AG10803 (cell line): ENCODE measurements around the gene SLC35G2.
A peak's percentile ranks its signal among the peaks of the same experiment; 100 is the strongest.

ENCODE experiments used
- DNase-seq: peaks from one replicate; pipeline ENCODE4 v3.0.0; 2010; ENCODE audit warnings: low read depth
- H3K4me3 ChIP-seq: 2 replicates; pipeline ENCODE4 v1.5.1; 2011; ENCODE audit warnings: mild to moderate bottlenecking, low read length, control low read depth
- CTCF ChIP-seq: conservative IDR thresholded peaks from 2 replicates; pipeline ENCODE4 v1.5.1; 2011; ENCODE audit warnings: mild to moderate bottlenecking, low read length, control low read depth, inconsistent platforms

The SLC35G2 gene

GRCh38 chr3:136842294-136842693 lies 23.4 kb downstream of the SLC35G2 start:
- no peak overlapping the region for H3K4me3 ChIP-seq
- no peak for TF ChIP-seq CTCF
- no peak for DNase-seq

- DNase-seq, result no peak
- no peak for TF ChIP-seq CTCF
- H3K4me3 ChIP-seq, result no peak overlapping the region
Measured at GRCh38 chr3:136844724-136845123, 25.8 kb downstream of the SLC35G2 start.

GRCh38 chr3:136852180-136852579 lies 33.3 kb downstream of the SLC35G2 start:
- no peak for DNase-seq
- H3K4me3 ChIP-seq, result no peak overlapping the region
- no peak for TF ChIP-seq CTCF

- no peak overlapping the region for H3K4me3 ChIP-seq
- DNase-seq, result no peak
- TF ChIP-seq CTCF, result no peak
Measured at GRCh38 chr3:136856665-136857064, 37.7 kb downstream of the SLC35G2 start.

GRCh38 chr3:136858381-136858780 lies 39.5 kb downstream of the SLC35G2 start:
- no peak for TF ChIP-seq CTCF
- no peak overlapping the region for H3K4me3 ChIP-seq
- DNase-seq, result no peak

GRCh38 chr3:136860541-136860940 lies 41.6 kb downstream of the SLC35G2 start:
- H3K4me3 ChIP-seq, result peak overlapping the region; percentile 91
- DNase-seq, result peak; percentile 33

More at GRCh38 chr3:136860541-136860940, 41.6 kb downstream of the SLC35G2 start:
- no peak for TF ChIP-seq CTCF
